Esophagus squamous epithelium (tissue), 4 donors: ENCODE measurements around the gene CCDC85C.

Experiments
- POLR2A ChIP-seq, 4 donors: fragments of 450-650 bp; IDR thresholded peaks; one replicate each; pipeline ENCODE4 v1.6.1; 2017; ENCODE audit warnings: antibody characterized with exemption in 4 of 4, mild to moderate bottlenecking in 4 of 4, moderate library complexity in 3 of 4
- TF ChIP-seq, protein P1 (sequence below), 6 experiments: fragments of 450-650 bp in 4 of 6; fragments of 200-600 bp in 2 of 6; sonication (generic) in 2 of 6; IDR thresholded peaks; one replicate each; pipeline ENCODE4 v1.5.1; 2016 to 2019; ENCODE audit warnings: antibody characterized with exemption in 6 of 6, mild to moderate bottlenecking in 4 of 6, moderate library complexity in 4 of 6

GRCh38 chr14:99590746-99591555 lies 13.1 kb downstream of the CCDC85C start:
- TF ChIP-seq POLR2A (IDR thresholded peaks at IDR 0.05), result no peak
- TF ChIP-seq, protein P1, sequence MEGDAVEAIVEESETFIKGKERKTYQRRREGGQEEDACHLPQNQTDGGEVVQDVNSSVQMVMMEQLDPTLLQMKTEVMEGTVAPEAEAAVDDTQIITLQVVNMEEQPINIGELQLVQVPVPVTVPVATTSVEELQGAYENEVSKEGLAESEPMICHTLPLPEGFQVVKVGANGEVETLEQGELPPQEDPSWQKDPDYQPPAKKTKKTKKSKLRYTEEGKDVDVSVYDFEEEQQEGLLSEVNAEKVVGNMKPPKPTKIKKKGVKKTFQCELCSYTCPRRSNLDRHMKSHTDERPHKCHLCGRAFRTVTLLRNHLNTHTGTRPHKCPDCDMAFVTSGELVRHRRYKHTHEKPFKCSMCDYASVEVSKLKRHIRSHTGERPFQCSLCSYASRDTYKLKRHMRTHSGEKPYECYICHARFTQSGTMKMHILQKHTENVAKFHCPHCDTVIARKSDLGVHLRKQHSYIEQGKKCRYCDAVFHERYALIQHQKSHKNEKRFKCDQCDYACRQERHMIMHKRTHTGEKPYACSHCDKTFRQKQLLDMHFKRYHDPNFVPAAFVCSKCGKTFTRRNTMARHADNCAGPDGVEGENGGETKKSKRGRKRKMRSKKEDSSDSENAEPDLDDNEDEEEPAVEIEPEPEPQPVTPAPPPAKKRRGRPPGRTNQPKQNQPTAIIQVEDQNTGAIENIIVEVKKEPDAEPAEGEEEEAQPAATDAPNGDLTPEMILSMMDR (IDR thresholded peaks at IDR 0.05), result no peak
